ENCODE data around the gene ARRDC4. TPM values are rescaled to one million over a fixed set of nuclear protein-coding genes. Genes with fewer than 3 reads are reported as not detected.
"Not testable (repeated sequence)": the region's sequence is repeated elsewhere in the genome, so short reads cannot be mapped to it uniquely, and the experiment has no call there.

The ARRDC4 gene
- total and polyA plus RNA-seq, 8 donors: 10.8 to 32.7 (median 15.2) TPM

DNA sequence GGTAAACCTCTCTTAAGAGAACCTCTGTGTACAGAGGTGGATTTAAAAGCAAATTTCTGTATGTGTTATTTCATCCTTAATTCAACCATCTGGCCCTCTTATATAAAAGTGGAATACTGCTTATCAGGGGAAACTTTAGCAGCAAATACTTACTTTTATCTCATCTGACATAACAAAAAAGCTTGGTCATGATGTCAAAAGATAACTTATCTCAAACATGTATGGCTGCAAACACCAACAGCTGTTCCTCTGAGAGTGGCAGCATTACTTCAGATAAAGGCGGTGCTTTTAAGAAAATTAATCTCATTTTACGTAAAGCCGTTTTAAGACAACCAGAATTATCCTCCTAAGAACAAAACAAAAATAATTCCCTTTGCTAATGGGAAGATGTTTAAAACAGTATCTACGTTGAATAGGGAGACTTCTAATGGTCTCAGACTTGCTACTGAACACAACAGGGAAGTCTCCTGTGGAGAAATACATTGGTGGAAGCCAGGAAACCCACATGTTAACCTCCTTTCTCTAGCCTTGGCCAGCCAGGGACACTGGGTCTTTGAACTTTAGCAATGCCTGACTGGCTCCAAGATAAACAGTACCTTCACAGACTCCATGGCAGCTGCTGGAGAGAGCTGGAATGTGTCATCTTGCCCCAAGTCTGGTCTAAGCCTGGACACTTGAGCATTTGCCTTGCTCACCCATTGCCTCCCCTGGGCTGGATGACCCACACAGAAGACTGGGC lies 18.1 kb downstream of the ARRDC4 start:
- intact Hi-C loops (cut with DNase I): no loop called here
- 30 to 42% methylated on average over 4 of the region's 4 CpGs for WGBS, 2 donors
- Histone ChIP-seq H3K36me3 (peaks cover 0 to 5% (median 0%) of the 10 kb centered on the region in 3 donors), H3K4me1 (peaks cover 0 to 26% (median 24%) of the 10 kb centered on the region in 3 donors), H3K27me3 (no peaks in the 10 kb centered on the region), H3K9me3 (no peaks in the 10 kb centered on the region), H3K27ac (peak overlapping the region in 3 of 4 donors; percentile 50 to 78 (median 74)), H3K4me3 (no peak overlapping the region)
- no peak for TF ChIP-seq CTCF (IDR thresholded peaks at IDR 0.05)
- ATAC-seq (peak; percentile 82 to 90 (median 88)), FAIRE-seq (no peak), DNase-seq (peak in 4 of 6 donors; percentile 54 to 77 (median 68))

- WGBS, 2 donors: 82 to 92% methylated on average over 2 of the region's 2 CpGs
- intact Hi-C loops (cut with DNase I): no loop called here
- FAIRE-seq (no peak), DNase-seq (no peak), ATAC-seq (no peak)
- Histone ChIP-seq H3K9me3 (no peaks in the 10 kb centered on the region), H3K4me3 (no peak overlapping the region), H3K27ac (peak overlapping the region in 3 of 4 donors; percentile 50 to 78 (median 74)), H3K4me1 (peaks cover 0 to 26% (median 24%) of the 10 kb centered on the region in 3 donors), H3K36me3 (no peaks in the 10 kb centered on the region), H3K27me3 (no peaks in the 10 kb centered on the region)
- no peak for TF ChIP-seq CTCF (IDR thresholded peaks at IDR 0.05)
Measured at GRCh38 chr15:97979140-97979520, 18.6 kb downstream of the ARRDC4 start.

DNA sequence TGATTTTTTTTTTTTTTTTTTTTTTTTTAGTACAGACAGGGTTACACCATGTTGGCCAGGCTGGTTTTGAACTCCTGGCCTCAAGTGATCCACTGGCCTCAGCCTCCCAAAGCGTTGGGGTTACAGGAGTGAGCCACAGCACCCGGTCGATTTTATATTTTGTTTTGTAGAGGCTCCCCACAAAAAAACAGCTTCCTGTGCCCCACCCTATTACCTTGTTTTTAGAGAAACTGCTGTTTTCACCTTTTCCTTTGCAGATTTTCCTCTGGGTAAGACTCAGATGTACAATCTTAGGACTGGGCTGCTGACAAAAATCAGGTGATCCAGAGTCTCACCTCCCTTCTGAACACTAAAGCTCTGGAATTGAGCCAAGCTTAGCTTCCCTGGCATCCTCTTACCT lies 20.6 kb downstream of the ARRDC4 start:
- 88 to 91% methylated on average over 3 of the region's 3 CpGs for WGBS, 2 donors
- Histone ChIP-seq H3K27ac (no peak overlapping the region), H3K27me3 (no peaks in the 10 kb centered on the region), H3K4me3 (no peak overlapping the region), H3K36me3 (no peaks in the 10 kb centered on the region), H3K4me1 (peaks cover 0 to 26% (median 24%) of the 10 kb centered on the region in 3 donors), H3K9me3 (no peaks in the 10 kb centered on the region)
- TF ChIP-seq CTCF (IDR thresholded peaks at IDR 0.05): no peak
- DNase-seq (no peak), FAIRE-seq (no peak), ATAC-seq (no peak)
- intact Hi-C loops (cut with DNase I): no loop called here

DNA sequence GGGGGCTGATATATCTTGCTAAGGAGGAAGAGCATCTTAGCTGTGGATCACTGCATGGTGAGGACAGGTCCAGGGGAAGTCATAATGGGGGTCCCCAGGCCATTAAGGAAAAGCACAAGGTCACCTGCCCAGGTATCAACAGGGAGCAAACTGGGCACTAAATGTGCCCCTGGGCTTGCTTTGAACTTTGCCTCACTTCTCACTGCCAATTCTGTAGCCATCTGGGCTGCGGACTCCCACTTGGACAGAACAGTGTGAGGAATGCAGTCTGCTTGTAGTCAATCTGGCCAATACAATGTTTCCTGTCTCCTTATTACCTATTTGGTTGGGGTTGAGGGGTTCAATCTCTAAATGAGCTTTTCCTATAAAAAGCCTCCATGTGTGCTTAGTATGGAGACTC lies 21.3 kb downstream of the ARRDC4 start:
- Histone ChIP-seq H3K36me3 (no peaks in the 10 kb centered on the region), H3K4me1 (peaks cover 0 to 24% (median 23%) of the 10 kb centered on the region in 3 donors), H3K4me3 (no peak overlapping the region), H3K27me3 (no peaks in the 10 kb centered on the region), H3K27ac (no peak overlapping the region), H3K9me3 (no peaks in the 10 kb centered on the region)
- WGBS, 2 donors: 77 to 90% methylated on average over 1 of the region's 1 CpG
- no peak for FAIRE-seq
- no peak for ATAC-seq
- TF ChIP-seq CTCF (IDR thresholded peaks at IDR 0.05): no peak
- intact Hi-C loops (cut with DNase I): no loop called here
- no peak for DNase-seq

GRCh38 chr15:97984157-97984556 lies 23.7 kb downstream of the ARRDC4 start:
- H3K36me3 ChIP-seq: no peaks in the 10 kb centered on the region
- peaks cover 0 to 17% (median 3%) of the 10 kb centered on the region in 3 donors for H3K4me1 ChIP-seq
- 64 to 72% methylated on average over 1 of the region's 1 CpG for WGBS, 2 donors
- no peaks in the 10 kb centered on the region for H3K27me3 ChIP-seq
- ATAC-seq: peak in 1 of 4 donors; percentile 38
- no peak overlapping the region for H3K4me3 ChIP-seq
- no peak for DNase-seq
- intact Hi-C loops (cut with DNase I): no loop called here
- no peak overlapping the region for H3K27ac ChIP-seq
- H3K9me3 ChIP-seq: no peaks in the 10 kb centered on the region
- TF ChIP-seq CTCF (IDR thresholded peaks at IDR 0.05): no peak
- FAIRE-seq: no peak

- ATAC-seq; H3K27me3 ChIP-seq; H3K4me3 ChIP-seq; FAIRE-seq; H3K27ac ChIP-seq; DNase-seq; H3K9me3 ChIP-seq; H3K36me3 ChIP-seq; intact Hi-C loops (cut with DNase I): not testable (repeated sequence)
- H3K4me1 ChIP-seq: peaks cover 0 to 21% (median 0%) of the 10 kb centered on the region in 3 donors
- 90% methylated on average over 2 of the region's 2 CpGs for WGBS, 2 donors
Measured at GRCh38 chr15:97985979-97986378, 25.5 kb downstream of the ARRDC4 start.
